HG03108 (cell line): Measurements from ENCODE around the gene DPM2.

ENCODE experiments used
- ATAC-seq: cut with Tn5 transposase; IDR thresholded peaks from one replicate; pipeline ENCODE4 v1.9.1; 2021; ENCODE audit warnings: moderate library complexity; ENCODE audit not compliant: unreplicated experiment

DPM2 gene

DNA sequence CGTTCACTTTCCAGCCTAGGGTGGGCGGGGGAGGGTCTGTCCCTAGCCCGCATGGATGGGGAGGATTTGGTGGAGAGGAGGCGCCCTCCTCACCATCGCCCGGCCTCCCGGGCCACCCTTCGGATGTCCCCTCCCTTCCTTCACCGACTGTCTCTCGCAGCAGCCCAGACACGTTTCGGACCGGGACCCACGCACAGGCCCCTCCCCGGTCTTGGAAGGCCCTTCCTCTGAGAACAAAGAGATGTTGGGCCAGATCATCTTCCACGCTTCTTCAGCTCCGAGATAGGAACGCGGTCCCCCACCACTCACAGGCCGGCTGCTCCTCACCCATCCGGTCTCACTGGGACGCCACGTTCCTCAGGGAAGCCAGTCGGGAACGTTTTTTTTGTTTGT lies 640 bp upstream of the DPM2 start:
- ATAC-seq = no peak

DNA sequence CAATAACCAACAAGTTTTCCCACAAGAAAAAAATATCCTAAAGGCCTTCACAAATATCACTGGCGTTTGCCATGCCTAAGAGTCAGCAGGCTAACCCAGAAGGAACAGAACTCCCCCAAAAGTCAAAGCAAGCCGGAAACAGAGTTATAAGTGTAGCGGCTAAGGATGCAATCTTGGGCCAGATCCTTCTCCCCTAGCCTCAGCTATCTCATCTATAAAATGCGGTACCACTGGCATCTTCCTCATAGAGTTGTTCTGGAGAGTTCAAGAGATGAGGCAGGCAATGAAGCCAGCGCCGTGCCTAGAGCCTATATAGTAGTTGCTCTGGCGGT lies 632 bp downstream of the DPM2 start:
- ATAC-seq = no peak

DNA sequence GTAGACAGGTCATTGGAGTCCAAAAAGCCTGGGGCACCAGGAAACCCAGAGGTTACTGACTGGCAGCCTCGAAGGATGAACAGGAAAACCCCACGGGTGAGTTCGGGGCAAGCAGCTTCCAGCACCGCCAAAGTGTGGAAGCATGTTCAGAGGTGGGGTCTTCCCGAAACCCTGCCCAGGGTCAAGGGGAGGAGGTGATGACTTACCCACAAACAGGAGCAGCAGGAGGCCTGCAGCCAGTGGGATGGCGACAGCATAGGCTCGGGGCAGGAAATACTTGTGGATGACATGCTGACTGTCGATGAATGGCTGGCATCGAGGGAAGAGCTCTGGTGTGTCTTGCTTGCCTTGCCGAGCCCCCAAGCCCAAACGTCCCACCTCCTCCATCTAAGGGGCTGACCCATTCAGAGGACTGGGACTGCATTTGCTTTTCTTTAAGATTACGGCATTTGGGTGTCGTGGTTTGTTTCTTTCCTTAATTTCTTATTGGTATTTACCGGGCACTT lies 1.3 kb downstream of the DPM2 start:
- no peak for ATAC-seq

DNA sequence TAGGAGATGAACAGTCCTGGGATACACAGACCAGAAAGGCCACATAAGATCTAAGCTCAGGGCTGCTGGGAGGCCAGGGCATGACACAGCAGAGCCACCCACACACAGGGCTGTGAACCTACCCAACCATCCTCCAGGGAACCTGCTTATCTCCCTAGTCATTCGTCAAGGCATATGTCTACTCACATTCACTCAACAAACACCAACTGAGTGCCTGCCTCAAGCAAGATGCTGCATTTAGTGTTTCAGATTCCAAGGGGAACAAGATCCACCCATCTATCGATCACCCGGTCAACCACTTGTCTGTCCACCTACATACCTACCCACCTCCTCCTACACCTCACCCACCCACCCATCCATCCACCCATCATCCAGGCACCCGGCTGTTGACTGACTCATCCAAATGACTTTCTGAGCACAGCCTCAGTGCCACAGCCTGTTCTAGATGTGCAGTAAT lies 1.9 kb downstream of the DPM2 start:
- ATAC-seq = no peak

DNA sequence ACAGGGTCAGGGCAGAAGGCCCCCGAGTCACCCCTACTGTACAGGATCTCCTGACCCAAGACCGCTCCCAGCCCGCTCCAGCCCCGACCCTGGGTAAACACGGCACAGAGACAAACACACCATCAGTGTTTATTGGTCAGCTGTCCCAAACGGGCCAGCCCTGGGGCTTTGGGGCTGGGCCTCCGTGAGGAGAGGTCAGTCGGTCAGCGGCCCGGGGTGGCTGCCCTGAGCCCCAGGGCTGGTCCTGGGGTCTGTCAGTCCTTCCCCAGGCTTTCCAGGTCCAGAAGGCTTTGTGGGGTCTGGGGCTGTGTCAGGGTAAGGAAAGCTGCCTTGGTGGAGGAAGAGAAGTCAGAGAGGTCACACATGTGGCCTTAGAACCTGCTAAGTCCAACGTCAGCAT lies 2.7 kb downstream of the DPM2 start:
- ATAC-seq = no peak

DNA sequence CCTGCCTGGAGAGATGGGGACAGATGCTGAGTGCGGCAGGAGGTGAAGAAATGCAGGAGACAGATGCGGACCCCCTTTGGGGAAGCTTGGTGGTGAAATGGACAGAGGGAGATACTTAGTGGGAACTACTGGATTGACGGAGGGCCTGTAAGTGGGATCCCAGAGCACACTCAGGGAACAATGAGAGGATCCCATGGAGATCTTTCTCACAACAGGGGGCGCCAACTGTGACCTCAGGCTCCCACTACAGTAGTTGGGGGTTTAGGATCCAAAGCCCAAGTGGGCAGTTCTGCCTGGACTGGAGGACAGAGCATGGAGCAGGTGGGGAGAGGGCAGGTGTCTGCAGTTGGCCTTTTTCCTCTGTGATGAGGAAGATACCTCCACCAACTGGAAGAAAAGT lies 3.4 kb downstream of the DPM2 start:
- no peak for ATAC-seq

DNA sequence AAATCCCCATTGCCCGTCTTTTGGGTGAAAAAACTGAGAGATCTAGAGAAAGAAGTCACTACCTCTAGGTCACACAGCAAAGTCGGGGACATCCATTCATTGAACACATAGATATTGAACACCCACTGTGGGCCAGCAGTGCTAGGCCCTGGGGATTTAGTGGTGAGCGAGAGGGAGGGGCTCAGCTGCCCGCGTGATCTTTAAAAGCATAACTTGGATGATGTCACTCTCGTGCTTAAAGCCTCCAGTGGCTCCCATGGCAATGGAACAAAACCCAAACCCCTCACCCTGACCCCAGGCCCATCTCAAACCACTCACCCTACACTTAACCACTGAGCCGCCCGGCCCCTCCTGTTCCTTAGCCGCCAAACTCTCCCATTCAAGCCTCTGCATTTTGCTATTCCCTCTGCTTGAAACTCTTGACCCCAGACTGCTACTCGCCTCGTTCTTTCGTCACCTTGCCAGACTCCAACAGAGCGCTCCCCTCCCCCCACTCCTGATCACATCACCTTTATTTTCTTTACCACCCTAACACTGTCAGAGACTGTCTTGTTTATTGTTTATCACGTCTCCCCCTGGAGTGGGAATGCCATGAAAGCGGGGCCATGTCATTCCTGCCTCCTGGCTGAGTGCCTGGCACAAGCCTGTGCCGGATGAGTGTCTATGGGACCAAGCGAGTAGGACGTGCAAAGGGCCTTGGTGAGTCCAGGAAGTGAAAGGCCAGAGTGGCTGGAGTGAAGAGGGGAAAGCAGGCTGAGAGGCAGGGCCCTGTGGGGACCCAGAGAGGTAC lies 6.4 kb downstream of the DPM2 start:
- ATAC-seq = peak; percentile 20

DNA sequence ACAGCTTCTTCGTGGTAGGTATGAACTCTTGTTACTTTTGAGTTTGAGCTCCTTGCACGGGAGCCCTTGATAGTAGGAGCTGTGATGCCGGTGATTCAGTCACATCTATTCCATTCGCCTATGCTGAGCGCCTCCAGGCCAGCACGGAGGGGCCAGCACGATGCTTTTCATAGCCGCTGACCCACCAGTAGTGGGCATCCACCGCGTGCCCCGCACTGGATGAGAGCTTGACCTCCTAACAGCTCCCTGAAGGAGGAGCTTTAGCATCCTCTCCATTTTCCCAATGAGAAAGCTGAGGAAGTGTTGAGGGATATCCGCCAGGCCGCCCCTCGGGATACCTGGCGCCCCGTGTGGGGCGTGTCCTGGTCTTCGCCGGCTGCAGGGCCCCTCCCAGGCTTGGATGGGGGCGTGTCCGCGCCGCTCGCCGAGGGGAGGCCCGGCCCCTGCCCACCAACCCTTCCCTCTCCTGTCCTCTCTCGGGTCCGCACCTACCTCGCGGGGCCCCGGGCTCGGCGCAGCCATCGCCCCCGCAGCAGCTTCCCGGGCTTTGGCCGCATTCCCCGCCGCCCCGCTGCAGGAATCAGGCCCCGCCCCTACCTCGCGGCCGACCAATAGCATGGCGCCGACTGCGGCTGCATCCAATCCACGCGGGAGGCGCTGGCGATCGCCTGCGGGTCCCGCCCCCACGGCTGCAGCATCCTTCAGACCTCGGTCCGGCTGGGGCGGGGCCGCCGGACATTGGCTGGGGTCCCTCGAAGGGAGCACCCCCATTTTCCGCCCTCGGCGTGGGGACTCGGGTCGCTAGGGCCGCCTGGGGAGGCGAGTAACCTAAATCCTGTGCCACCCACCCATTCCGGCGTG lies 7.2 kb downstream of the DPM2 start, which contains the start of gene PIP5KL1:
PIP5KL1 (minus strand) TSS at position 547 of the 861 bp plus-strand sequence; CDS start at position 522, 25 bp downstream.
- peak; percentile 77 for ATAC-seq

DNA sequence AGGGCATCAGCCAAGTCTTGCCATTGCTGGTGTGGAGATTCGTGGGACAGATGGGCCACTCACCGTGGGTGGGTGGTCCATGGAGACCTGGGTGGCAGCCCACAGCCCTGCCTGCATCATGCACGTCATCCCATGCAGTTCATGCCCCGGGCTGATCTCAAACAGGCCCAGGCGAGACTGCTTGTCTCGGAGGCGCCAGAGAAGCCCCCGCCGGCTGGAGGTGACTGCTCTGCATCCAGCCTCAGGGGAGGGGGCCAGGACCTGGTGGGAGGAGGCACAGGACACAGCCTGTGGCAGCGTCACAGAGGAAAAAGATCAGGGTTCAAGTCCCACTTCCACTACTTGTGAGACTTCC lies 8.1 kb downstream of the DPM2 start:
- no peak for ATAC-seq

DNA sequence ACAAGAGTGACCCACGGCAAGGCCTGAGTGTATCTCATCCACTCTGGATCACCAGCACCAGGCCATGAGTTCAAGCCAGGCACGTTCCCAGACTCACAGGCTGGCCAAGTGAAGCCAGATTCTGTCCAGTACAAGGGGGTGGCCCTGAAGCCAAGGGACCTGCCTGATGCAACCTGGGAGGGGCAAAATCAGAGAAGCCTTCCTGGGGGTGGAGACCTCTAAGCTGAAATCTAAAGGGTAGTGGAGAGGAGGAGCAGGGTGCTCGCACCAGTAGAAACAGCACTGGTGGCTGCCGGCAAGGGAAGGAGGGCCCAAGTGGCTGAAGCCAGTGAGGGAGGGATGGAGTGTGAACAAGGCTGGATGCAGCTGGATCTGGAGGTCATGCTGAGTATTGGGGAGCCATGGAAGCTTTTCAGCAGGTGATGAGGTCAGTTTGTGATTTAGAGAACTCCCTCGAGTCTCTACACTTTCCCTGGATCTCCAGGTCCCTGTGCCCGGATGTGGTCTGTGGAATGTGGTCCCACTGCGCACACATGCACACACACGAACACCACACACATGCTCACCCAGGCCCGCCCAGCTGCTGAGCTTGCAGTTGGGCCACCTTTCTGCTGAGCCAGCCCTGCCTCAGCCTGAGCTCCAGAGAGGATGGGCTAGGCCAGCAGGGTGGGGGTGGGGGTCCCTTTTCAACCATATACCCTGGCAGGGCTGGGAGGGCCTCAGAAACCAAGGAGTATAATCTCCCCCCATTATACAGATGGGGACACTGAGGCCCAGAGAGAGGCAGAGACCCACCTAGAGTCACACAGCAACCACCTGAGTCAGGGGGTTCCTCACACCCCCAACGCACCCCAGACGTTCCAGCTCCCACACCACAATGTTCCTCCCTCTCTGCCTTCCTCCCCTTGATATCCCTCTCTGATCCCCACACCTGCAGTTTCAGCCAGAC lies 8.7 kb downstream of the DPM2 start:
- ATAC-seq = no peak

DNA sequence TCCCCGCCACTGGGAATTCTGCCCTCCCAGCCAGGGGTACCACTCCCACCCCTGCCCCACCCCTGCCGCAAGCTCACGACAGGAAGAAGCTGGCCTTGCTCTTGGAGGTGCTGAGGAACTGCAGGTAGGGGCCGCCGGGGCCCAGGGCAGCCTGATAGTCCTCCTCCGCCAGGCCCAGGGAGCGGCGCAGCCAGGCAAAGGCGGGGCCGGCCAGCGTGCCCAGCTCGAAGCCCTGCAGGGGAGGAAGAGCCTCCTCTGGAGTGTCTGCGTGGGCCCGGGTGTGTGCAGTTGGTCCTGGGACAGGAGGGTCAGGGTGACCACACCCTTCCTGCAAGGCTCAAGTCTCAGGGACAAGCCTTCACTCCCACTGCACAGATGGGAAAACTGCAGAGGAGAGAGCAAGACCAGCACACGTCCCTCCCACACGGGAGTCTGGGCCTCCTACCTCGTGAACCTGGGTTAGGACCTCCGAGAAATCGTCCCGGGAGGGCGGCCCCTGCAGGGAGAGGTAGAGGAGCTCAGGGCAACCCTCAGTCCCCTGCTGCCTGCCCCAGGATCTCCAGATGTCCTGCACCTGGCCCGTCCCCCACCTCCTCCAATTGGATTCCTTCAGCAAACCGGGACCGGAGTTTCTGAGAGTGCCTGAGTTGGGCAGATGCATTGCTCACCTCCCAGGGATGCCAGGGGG lies 9.5 kb downstream of the DPM2 start:
- no peak for ATAC-seq

DNA sequence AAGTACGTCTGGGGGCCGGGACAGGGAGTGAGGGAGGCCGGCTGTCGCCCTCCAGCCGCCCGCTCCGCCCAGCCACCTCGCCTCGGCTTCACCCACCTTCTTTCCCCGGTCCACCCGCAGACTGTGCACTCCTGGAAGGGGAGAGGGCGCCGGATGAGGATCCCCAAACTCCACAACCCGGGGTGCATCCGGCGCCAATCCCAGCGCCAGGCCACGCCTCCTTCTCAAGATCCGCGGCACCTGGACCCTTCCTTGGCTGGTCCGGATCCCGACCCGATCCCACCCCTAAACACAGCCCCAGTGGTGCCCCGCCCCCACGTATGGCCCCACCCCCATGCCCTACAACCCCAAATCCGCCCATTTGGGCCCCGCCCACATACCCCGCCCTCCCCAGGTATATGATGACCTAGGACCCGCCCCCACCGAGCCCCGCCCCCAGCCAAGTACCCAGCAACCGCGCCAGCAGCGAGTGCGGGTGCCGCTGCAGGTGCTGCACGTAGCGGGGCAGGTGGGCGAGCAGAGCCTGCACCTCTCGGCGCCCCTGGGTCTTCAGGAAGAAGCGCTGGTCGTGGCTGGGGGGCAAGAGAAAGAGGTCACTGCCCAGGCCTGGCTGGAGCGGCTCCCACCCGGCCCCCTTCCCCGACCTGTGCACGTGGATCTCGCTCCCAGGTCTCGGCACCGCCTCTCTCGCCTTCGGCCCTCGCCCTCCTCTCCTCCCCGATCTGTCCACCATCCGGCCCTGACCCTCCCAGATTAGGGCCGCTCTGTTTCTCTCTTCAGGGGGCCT lies 10.3 kb downstream of the DPM2 start:
- no peak for ATAC-seq

DNA sequence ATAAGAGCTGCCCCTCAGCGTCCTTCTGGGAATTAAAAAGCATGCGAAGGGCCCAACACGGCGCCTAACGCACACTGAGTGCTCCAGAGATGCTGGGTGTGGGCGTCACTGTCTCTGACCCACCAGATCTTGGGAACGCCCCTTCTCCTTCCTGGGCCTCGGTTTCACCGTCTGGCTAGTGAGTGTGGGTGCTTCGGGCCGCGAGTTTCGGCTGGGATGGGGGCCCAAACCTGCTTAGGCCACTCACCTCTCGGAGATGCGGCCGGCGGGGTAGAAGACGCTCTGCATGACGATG lies 10.8 kb downstream of the DPM2 start:
- ATAC-seq = no peak

DNA sequence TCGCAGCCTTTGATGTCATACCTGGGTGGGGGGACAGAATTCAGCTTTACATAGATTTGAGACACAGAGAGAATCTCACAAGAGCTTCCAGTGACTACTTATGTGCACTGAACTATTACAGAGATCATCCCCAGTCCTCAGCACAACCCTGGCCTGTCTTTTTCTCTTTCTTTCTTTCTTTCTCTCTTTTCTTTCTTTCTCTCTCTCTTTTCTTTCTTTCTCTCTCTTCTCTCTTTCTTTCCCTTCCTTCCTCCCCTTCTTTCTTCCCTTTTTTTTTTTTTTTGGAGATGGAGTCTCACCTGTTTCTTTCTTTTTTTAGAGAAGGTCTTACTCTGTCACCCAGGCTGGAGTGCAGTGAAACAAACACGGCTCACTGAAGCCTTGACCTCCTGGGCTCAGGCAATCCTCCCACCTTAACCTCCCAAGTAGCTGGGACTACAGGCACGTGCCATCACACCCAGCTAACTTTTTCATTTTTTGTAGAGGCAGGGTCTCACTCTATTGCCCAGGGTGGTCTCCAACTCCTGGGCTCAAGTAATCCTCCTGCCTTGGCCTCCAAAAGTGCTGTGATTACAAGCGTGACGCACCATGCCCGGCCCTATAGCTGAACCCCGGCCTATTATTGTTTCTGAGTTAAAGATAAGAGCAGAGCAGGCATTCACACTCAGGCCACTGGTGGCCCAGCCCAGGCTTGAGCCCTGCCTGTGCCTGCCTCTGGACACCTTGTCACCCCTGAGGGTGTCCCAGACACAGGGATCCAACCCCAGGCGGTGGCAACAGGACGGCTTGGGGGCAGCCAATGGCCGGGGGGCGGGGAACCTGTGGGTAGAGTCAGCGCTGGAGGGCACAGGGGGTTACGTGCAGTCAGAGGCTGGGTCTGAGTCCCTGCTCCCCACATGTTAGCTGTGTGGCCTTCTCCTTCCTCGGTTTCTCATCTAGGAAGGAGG lies 11.4 kb downstream of the DPM2 start:
- no peak for ATAC-seq

DNA sequence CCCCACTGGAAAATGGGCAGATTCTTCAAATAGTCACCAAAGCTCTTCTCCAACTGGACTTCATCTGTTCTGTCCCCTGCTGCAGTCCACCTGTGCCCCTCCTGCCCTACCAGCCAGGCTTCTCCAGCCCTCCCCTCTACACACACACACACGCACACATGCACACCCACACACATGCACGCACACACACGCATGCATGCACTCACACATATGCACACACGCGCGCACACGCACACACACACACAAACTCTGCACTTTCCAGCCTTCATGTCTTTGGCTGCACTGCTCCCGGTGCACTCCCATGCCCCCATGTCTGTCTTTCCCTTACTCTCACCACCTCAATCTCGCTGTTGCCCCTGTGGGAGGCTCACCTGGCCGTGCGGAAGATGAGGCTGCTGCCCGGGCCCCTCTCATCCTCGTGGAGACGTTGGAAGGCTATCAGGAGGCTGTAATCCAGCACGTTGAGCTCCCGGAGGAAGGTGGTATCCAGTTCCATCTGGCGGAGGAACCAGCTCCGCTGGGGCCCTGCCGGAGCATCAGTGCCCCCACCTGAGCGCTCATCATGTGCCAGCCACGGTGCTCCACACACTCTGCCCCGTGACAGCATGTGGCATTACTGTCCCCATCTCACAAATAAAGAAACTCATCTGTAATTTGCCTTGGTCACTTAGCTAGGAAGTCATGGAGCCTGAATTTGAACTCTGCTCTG lies 12.8 kb downstream of the DPM2 start:
- ATAC-seq = no peak

DNA sequence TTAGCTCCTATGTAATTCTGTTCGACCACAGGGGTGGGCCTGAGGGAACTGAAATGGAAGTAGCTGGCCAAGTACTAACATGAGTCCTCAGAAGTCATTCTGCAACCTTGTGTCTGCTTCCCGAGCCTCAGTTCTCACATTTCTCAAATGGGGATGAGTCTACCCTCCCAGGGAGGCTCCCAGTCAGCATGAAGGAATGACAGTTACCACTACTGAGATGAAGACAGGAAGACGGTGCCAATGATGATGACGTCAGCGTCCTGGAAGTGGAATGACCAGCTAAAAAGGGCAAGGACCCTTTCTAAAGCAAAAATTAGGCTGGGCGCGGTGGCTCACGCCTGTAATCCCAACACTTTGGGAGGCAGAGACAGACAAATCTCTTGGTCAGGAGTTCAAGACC lies 13.9 kb downstream of the DPM2 start:
- no peak for ATAC-seq

DNA sequence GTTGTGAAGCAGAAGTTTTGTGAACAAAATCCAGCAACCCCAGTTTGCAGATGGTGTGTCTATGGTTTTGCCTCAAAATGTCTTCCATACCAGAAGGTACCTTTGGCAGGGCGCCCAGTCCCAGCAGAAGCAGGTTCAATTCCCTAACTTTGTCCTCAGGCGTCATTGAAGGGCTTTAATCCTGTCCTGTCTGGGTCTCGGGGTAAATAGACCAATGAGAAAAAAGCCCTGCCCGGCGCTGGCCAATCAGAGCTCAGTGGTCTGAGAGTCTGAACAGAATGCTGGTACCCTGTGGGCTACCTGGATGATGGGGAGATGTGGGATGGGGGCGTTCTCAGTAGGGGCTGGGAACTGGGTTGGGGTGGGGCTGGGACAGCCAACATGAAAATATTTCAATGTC lies 14.6 kb downstream of the DPM2 start:
- no peak for ATAC-seq

DNA sequence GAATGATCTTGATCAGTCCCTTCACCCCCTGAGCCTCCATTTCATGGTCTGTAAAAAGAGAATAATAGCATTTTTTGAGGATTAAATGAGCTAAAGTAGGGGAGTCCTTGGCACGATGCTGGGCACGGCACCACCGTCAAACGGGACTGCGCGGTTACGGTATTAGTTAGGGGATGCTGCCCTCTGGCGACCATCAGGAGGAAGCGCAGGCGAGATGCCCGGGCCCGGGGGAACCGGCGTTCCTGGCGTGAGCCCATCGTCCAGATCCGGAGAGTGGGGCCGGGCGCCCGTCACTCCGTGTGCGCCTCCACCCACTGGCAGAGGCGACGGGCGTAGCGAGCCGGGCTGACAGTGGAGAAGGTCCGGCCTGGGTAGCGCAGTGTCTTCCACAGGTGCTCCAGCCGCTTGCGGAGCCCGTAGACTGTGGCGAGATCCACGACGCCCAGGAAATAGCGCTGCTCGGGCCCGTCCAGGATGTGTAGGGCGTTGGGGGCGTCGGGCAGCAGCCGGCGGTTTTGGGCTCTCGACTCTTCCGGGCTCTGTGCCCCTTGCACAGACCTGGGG lies 16.0 kb downstream of the DPM2 start:
- no peak for ATAC-seq
